ENCODE data around the gene MORN4.
A peak's percentile ranks its signal among the peaks of the same experiment; 100 is the strongest.
"Not testable (repeated sequence)": the region's sequence is repeated elsewhere in the genome, so short reads cannot be mapped to it uniquely, and the experiment has no call there.

Gene MORN4

DNA sequence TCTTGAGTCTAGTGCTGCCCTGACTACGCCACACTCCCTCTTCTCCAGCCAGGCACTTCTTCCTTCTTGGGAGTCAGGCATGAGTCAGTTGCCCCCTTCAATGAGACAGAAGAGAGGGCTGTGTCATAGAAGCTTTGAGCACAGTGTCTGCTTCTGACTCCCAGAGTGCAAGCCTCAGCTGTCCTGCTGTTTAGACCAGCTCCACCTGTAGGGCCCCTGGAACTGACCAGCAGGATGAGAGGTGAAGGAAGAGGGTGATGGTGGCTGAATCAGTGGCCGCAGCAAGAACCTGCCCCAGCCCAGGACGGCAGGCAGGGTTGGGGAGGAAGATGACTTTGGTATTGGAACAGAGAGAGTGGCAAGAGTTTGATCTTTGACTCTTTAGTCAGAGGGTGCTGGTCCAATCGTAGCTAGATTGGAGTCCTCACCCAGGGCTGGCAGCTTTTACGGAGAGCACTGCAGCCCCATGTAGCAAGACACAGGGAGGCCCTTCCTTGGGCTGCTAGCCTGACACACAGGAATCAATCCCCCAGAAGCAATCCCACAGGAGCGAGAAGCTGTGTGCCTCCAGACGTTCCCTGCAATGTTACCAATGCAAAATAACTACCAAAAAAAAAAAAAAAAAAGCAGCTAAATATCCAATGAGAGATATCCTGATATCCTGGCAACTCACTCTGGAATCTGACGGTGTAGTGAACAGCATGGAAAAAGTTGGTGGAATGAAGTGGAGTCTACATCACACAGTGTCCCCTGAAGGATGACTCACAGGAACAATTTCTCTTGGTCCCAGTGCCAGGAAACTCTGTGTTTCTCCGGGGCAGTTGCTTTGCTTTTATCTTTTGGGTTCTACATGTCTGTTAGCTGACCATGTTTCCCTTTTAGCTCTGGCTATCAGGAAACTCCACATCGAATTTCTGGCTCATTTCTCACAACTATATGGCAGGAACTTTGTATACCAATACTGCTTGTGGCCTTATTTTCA lies 36.9 kb downstream of the MORN4 start:
- DNase-seq: no peak

DNA sequence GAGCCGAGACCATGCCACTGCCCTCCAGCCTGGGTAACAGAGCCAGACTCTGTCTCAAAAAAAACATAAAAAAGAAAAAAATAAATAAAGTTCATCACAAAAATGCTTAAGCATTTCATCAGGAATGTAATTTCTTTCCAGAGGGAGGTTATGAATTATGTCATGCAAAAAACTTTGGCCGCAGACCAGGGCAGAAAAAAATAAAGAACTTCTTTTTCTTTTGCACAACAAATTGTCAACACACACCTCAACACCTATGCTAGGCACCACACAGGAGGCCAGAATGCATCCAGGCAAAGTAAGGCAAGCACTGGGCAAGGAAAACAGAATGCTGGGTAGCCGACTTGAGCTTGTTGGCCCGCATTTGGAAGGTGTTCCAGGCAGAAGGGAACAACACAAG lies 39.9 kb downstream of the MORN4 start:
- DNase-seq: no peak

DNA sequence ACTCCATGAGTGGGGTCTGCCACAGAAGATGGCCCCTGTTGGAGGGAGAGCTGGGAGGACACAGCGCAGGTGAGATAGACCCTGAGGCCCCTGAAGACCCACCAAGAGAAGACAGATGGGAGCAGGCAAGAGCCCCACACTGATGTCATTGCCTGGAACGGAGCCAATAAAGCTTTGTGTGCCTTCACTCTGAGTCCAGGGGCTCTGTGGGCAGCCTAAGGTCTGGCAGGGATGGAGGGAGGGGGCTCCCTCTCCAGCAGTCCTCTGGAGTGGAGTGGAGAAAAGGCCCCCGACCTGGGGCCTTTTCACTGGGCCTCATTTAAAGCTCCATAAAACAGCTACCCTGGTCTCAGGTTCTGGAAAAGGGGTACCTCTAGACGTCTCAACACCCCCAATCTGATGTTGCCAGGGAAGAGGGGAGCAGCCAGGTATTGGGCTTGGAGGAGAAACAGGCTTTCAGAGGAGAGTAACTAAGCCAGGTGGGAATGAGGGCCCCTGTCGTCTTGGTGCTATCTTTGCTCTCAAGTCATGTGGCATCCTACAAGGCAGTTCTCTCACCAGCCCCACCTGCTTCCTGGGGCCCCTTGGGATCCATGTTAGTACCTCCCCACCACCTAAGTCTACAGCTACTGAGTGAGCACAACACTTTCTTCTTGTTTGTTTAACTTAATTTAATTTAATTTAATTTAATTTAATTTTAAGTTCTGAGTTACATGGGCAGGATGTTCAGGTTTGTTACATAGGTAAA lies 42.4 kb downstream of the MORN4 start:
- DNase-seq: no peak

DNA sequence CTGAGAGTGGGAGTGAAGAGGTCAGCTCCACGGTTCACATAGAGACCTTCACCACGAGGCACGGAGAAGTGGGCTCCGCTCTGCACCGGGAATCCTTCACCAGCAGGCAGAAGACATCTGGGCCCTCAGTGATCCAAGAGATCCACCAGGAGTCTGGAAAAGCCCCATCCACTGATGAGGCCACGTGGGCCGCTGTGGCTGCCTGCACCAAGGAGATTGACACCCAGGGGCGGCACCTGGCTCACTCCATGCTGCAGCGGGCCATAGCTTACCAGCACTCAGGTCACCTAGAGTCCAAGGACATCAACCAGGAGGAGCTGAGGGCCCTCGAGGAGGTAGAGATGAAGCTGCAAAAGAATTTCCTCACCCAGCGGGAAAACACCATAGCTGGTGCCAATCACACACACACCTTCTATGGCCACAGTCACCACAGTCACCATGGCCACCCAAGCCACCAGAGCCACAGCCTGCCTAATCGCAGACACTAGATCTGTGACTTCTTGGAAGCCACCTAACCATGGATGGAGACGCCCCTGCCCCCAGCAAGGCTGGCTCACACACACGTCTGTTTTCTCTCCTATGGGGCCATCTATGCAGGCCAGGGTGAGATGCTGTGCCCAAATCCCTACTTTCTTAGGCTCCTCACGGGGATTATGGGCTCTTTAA lies 43.1 kb downstream of the MORN4 start:
- DNase-seq: no peak

DNA sequence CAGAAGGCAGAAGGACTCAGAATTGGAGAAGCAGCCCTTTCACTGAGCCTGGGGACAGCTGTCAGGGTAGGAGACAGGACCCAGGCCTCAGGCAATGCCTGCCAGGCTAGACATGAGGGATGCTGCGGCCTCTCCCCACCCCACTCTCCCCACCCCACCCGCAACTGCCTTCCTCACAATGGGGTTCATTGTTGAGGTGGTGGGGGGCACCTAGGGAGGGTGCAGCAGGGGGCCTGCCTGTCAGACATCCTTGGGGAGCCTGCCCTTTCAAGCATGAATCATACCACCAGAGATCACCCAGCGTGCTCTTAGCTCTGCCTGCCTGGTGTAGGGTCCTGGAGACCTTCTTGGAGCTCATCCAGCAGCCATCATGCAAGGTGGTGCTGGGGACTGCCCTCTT lies 43.8 kb downstream of the MORN4 start, which contains the start of gene C10orf62:
Gene C10orf62, plus strand, starts transcription at position 243 of the 400 bp plus-strand sequence. CDS start 177 bp downstream, outside the sequence.
- no peak for DNase-seq

DNA sequence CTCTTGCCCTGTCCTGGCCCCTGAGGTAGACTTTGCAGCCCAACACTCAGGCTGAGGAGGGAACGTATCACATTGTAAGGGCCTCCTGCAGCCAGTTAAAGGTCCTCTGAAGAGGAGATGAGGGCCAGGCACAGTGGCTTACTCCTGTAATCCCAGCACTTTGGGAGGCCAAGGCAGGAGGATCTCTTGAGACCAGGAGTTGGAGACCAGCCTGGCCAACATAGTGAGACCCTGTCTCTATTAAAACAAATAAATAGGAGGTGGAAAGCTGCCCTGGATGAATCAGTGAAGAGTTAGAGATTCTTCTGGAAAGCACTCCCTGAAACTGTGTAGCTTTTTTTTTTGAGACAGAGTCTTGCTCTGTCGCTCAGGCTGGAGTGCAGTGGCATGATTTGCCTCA lies 46.1 kb downstream of the MORN4 start:
- DNase-seq: no peak

DNA sequence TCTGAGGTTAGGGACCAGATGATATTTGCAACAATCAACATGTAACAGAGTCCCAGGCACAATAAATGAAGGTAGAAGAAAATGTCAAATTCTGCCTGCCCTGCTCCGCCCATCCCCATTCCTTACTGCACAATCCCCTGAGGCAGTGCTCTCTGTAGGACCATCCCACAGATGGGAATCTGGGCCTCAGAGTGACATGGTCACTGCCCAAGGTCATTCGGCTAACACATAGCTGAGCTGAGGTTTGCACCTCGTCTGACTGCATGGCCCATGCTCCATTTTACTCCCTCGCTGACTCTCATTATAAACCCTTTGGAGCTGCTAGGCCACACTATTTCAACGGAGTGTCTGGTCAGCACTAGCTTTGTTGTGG lies 47.9 kb downstream of the MORN4 start:
- no peak for DNase-seq

DNA sequence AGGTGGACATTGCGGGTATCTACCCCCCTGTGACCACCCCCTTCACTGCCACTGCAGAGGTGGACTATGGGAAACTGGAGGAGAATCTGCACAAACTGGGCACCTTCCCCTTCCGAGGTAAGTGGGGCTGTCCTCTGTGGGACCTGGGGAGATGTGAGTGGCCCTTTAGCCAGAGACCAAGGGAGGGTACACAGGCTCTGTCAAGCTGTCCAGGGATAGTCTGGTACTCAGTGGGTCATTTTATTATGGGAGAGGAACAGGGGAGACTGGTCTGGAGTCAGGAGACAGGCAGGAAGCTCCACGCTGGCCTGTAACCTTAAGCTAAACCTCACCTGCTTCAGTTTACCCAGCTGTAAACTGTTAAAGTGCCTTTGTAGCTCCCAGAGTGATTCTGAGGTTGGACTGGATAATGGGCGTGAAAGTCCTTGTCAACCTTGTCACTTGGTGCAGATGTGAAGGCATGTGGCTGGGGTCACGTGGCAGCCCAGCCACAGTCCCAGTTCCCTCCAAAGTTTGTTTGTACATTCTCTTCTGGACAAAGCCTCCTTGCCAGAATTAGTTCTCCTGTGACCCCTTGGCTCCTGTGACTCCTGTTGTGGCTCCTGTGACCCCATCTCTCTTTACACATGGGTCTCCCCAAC lies 48.4 kb downstream of the MORN4 start:
- no peak for DNase-seq

DNA sequence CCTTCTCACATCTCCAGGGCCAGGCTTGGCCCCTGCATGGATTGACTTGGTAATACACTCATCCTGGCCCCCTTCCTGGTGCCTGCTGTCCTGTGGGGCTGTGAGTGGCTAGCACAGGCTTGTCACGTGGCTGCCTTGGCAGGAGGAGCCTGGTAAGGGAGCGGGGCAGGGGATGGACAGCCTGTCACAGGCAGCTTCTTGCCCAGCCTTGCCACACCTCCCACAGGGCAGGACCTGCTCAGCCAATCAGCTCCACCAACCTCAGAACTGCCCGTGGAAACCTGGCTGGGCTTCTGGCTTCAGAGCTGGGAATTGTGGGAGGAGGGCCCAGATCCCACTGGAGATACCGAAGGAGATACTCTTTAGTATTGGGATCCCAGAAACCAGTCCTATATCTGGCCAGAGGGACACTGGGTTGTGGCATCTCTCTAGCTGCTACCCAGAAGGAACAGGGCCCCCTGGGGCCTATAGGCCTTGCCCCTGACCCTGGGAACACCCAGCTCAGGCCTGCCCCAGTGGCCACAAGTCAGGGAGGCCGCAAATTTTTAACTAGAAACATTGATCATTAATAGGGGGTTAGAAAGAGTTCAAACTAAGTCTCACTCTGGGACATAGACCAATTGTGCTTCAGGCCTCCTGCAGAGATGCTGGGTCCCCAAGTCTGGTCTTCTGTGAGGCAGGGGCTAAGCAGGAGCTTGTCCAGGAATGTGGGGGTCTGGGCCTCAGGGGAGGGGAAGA lies 49.1 kb downstream of the MORN4 start, which contains the start of gene HOGA1:
Gene HOGA1, plus strand, starts transcription at position 330 of the 738 bp plus-strand sequence. Its CDS starts 315 bp downstream, at position 645.
- DNase-seq: no peak

DNA sequence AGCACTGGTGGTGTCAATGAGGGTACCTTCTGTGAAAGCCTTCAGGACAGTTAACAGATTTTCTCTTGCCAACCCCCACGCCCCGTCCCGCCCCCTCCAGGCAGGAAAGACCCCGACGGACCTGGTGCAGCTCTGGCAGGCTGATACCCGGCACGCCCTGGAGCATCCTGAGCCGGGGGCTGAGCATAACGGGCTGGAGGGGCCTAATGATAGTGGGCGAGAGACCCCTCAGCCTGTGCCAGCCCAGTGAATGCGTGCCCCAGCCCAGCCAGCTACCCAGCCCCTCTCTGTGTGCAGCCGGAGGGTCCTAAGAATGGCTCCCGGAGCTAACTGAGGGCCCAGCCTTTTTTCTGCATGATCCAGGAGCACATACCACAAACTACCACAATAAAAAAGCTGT lies 49.8 kb downstream of the MORN4 start:
- DNase-seq: no peak

DNA sequence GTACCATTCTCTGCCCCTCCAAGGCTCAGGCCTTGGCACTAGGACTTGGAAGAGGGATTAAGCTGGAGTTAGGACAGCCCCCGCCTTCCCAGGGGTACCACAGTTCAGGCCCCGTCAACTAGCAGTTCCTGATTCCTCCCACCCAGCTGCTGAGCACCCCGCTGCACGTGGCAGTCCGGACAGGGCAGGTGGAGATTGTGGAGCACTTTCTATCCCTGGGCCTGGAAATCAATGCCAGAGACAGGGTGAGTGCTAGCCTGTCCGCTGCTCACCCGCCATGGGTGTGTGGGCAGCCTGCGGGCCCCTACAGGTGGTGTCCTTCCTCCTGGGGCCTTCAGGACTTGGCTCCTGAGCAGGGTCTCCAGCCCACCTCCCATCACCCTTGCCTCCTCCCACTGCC lies 51.1 kb downstream of the MORN4 start:
- no peak for DNase-seq

DNA sequence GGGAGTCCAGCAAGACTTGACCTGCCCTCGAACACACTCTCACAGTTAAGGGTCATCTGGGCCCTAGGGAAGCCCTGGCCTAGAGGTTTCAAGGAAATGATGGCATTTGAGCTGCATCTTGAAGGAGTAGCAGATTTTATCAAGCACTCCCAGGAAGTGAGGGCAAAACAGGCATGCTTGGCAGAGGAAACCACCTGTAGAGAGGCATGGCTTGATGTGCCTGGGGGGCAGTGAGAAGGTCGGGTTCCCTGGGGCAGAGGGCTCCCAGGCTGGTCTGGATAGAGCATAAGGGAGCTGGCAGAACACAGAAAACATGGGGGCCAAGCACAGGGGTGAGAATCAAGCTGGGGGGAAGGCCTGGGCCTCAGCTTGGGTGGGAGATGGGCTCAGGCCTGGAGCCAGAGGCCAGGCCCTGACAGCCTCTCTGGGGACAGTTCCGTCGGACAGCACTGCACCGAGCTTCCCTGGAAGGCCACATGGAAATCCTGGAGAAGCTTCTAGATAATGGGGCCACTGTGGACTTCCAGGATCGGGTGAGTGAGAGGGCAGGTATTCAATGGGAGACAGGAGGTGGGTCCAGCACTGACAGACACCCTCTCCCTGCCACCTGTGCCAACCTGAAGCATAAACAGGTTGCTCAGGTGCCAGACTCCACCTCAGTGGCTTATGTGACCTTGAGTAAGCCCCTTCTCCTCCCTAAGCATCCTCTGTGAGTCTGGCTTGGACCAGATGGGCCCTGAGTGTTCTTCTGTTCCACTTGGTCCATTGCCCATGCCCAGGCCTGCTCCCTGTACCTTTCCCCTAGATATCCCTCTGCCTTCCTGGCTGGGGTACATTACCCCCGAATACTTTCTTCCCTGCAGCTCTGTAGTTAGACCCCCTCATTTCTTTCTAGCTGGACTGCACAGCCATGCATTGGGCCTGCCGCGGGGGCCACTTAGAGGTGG lies 52.6 kb downstream of the MORN4 start:
- no peak for DNase-seq

DNA sequence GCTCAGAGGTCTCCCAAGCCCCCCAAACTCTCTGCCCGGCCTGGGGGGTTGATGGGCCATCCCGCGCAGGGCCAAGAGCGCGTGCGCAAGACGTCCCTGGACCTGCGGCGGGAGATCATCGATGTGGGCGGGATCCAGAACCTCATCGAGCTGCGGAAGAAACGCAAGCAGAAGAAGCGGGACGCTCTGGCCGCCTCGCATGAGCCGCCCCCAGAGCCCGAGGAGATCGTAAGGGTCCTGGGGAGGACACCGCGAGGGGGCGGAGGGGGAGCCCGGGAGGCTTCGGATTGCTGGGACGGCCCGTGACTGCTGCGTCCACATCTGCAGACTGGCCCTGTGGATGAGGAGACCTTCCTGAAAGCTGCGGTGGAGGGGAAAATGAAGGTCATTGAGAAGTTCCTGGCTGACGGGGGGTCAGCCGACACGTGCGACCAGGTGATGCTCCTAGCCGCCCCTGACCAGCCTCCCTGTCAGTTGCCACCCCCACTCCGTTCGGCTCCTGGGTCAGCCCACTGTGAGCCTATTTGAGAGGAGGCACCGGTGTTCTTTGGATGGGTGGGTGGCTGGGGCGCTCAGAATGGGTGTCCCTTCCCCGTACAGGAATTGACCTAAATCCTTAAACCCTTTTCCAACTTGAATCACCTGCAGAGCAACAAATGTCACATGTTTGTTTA lies 55.0 kb downstream of the MORN4 start:
- no peak for DNase-seq

DNA sequence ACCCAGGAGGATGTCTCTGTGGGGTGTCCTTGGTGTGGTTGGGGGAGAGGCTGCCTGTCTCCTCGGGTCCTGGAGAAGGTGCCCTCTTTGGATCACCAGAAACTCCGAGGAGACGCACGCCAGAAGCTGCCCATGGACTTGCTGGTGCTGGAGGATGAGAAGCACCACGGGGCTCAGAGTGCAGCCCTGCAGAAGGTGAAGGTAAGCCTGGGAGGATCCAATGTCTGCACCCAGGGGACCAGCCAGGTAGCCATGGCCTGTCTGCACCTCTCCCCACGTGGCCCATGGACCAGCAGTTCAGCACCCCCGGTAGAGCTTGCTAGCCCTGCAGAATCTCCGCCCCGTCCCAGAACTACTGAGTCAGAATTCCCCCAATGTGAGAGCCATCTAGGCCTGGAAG lies 55.6 kb downstream of the MORN4 start:
- DNase-seq: no peak

DNA sequence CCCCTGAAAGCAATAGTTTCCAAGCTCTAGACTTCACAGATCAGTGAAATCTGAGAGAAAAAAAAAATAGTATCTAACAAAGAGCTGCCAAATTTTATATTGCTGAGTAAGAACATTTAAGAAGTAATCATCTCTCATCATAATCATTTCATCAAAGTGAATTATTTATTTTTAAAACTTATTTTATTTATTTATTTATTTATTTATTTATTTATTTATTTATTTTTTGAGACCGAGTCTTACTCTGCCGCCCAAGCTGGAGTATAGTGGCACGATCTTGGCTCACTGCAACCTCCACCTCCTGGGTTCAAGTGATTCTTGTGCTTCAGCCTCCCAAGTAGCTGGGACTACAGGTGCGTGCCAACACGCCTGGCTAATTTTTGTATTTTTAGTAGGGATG lies 56.8 kb downstream of the MORN4 start:
- DNase-seq: not testable (repeated sequence)

DNA sequence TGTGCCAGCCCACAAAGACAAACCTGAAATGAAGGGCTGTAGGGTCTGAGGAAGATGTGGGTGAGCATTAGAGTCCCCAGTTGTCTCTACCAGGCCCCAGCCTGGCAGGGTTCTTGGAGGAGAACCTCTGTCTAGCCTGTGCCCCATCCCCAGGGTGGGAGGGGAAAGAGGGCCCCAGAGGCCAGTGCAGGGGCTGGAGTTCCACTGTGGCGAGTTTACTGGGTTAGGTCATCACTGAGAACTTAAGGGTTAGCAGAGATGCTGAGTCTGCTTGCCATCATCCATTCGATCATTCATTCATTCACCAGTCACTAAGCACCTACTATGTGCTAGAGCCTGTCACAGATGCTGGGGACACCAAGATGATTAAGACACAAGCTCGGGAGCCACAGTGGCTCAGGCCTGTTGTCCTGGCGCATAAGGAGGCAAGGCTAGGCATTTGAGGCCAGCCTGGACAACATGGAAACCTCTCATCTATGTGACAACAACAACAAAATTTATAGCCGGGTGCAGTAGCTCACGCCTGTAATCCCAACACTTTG lies 58.1 kb downstream of the MORN4 start:
- no peak for DNase-seq

DNA sequence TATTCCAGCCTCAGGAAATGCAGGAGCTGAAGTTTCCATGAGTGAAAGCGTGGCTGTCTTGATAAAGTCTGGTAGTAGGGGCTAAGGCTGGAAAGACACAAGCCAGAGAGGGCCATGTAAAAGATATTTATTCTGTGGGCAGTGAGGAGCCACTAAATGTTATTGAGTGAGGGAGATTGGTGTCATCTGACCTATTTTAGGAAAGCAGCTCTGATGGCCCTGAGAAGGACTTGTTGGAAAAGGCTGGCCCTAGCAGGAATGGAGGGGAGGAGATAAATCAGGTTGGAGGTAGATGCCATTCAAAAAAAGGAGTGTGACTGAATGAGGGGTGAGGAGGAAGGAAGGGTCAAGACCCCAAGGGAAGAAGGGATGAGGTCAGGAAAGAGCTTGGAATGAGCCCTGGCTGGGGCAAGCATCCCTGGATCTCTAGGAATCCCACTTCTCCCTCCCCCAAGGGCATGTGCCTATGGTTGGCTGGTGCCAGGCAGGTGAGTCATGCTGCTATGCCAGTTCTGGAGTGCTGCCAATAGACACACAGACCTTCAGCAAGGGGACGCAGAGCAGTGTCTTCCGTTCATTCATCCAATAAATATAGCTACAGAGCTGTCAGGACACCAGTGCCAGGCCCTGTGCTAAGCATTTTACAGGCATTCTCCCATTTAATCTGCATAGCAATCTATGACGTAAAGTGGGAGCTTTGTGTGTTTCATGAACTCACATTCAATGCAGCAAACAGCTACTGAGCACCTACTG lies 58.8 kb downstream of the MORN4 start:
- DNase-seq: peak in 1 of 2 donors; percentile 11

DNA sequence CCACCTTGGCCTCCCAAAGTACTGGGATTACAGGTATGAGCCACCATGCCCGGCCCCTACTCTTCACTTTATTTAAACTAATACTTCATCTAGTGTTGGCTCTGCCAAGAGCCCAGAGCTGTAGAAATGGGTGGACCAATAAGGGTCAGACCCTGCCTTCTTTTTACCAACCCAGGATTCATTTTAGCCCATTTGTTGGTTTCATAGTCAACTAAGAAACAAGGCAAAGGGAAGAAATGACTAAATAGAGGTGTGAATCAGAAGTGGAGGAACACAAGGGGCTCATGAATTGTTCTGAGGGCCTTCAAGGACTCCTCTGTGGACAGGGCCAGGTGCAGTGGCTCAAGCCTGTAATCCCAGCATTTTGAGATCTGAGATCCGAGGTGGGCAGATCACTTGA lies 59.6 kb downstream of the MORN4 start:
- DNase-seq: no peak

DNA sequence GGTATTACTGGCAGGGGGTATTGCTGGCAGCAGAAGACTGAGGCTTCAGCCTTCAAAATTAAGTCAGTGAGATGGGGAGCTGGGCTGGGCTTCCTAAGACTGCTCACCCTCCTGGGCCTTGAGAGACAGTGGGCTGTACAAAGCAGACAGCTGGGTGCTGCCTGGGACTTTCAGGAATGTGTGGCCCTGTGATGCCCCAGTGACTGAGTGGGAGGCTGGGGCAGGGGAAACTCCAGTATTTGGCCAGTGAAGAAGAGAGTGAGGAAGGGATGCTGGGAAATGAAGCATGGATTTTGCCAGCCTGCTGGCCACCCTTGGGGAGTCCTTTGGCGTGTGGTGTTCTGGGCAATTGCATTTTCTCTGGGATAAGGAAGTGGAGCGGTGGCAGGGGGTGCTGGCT lies 60.3 kb downstream of the MORN4 start:
- no peak for DNase-seq

Data from activated CD4-positive, alpha-beta T cell treated with anti-CD3 and anti-CD28 coated beads for 4 hours (primary cell).